Colon (tissue), 2 donors: ENCODE results near the gene MYO3B.

Experiments used
- FAIRE-seq: peaks from 2 replicates; lab custom pipeline; 2012; peaks lifted over from hg19 to GRCh38; lab: Jason Lieb, UNC
- donor health status: control.
- donor health status: control.

MYO3B gene

GRCh38 chr2:170369228-170369627, 191.3 kb downstream of the MYO3B start:
- no peak for FAIRE-seq

GRCh38 chr2:170369894-170370293, 191.9 kb downstream of the MYO3B start:
- FAIRE-seq: no peak

GRCh38 chr2:170371231-170371998, 193.5 kb downstream of the MYO3B start:
- no peak for FAIRE-seq

- FAIRE-seq: no peak
Observed at GRCh38 chr2:170375192-170375591, 197.2 kb downstream of the MYO3B start.

GRCh38 chr2:170377500-170378207, 199.7 kb downstream of the MYO3B start:
- FAIRE-seq: no peak

GRCh38 chr2:170380267-170380666, 202.3 kb downstream of the MYO3B start:
- FAIRE-seq: no peak

GRCh38 chr2:170381678-170382077, 203.7 kb downstream of the MYO3B start:
- FAIRE-seq: no peak

- no peak for FAIRE-seq
Observed at GRCh38 chr2:170386554-170386953, 208.6 kb downstream of the MYO3B start.

- no peak for FAIRE-seq
Observed at GRCh38 chr2:170391018-170391417, 213.1 kb downstream of the MYO3B start.

GRCh38 chr2:170391697-170392096, 213.8 kb downstream of the MYO3B start:
- no peak for FAIRE-seq

- no peak for FAIRE-seq
Observed at GRCh38 chr2:170393861-170394498, 216.0 kb downstream of the MYO3B start.

- no peak for FAIRE-seq
Observed at GRCh38 chr2:170394641-170395387, 216.9 kb downstream of the MYO3B start.

- no peak for FAIRE-seq
Observed at GRCh38 chr2:170396799-170397459, 219.0 kb downstream of the MYO3B start.

GRCh38 chr2:170401187-170401586, 223.2 kb downstream of the MYO3B start:
- FAIRE-seq: no peak

GRCh38 chr2:170404846-170405245, 226.9 kb downstream of the MYO3B start:
- no peak for FAIRE-seq

GRCh38 chr2:170405326-170405725, 227.4 kb downstream of the MYO3B start:
- FAIRE-seq: no peak

- no peak for FAIRE-seq
Observed at GRCh38 chr2:170408461-170409163, 230.7 kb downstream of the MYO3B start.

- no peak for FAIRE-seq
Observed at GRCh38 chr2:170409164-170409535, 231.2 kb downstream of the MYO3B start.

GRCh38 chr2:170411660-170412059, 233.7 kb downstream of the MYO3B start:
- no peak for FAIRE-seq

GRCh38 chr2:170420961-170421687, 243.2 kb downstream of the MYO3B start:
- no peak for FAIRE-seq

- no peak for FAIRE-seq
Observed at GRCh38 chr2:170423919-170424318, 246.0 kb downstream of the MYO3B start.
